Measurements from ENCODE around the gene C1GALT1. TPM values are rescaled to one million over a fixed set of nuclear protein-coding genes. Genes with fewer than 3 reads are reported as not detected.
A peak's percentile ranks its signal among the peaks of the same experiment; 100 is the strongest.

Gene C1GALT1
- total RNA-seq, 1 experiment from 2014 or later = 27.2 TPM

GRCh38 chr7:7177044-7177517 is 5.3 kb upstream of the C1GALT1 start (continued):
- TF ChIP-seq REST (IDR thresholded peaks at IDR 0.05; ENCODE audit: low read depth) (no peak), YY1 (IDR thresholded peaks at IDR 0.05; ENCODE audit: extremely low read depth, insufficient replicate concordance, low read depth, low read length) (peak; percentile 5), FOSL1 (IDR thresholded peaks at IDR 0.05; ENCODE audit: low read depth) (peak; percentile 99), MAX (IDR thresholded peaks at IDR 0.05) (peak; percentile 33; the same call in 1 of the 2 replicates)

GRCh38 chr7:7178081-7178480 is 4.3 kb upstream of the C1GALT1 start:
- Histone ChIP-seq H3K4me1 (ENCODE audit: control insufficient read depth in 1 of 2, insufficient read depth in 2 of 2, low read length in 2 of 2) (peaks cover 35 to 56% of the 10 kb centered on the region in 2 experiments), H3K4me2 (ENCODE audit: low read length) (peak overlapping the region; percentile 80), H3K27me3 (ENCODE audit: insufficient read depth, low read length) (no peaks in the 10 kb centered on the region), H4K20me1 (ENCODE audit: insufficient read depth) (no peaks in the 10 kb centered on the region), H2AFZ (ENCODE audit: low read depth, low read length, poor library complexity, severe bottlenecking) (peak overlapping the region; percentile 59), H3K9me3 (ENCODE audit: control insufficient read depth in 1 of 2, insufficient read depth in 1 of 2, low read depth in 1 of 2, low read length in 2 of 2) (0 out of 4 replicates have a peak, but pooled peaks cover 0 to 3% of the 10 kb centered on the region in 2 experiments), H3K4me3 (replicated peaks in 1 of 2; ENCODE audit: low read depth in 1 of 2, low read length in 2 of 2) (peak overlapping the region in 1 of 2 experiments; percentile 36; a peak in 1 of 4 replicates), H3K9me2 (ENCODE audit: insufficient read depth) (no peaks in the 10 kb centered on the region), H3K79me2 (ENCODE audit: insufficient read depth, low read length) (peaks cover under 1% of the 10 kb centered on the region; the same call in 1 of the 2 replicates), H3K36me3 (ENCODE audit: control insufficient read depth in 1 of 2, insufficient read depth in 2 of 2, low read length in 2 of 2) (no peaks in the 10 kb centered on the region), H3K27ac (ENCODE audit: low read depth, low read length) (no peak overlapping the region), H3K9ac (ENCODE audit: low read length) (peak overlapping the region; percentile 67; the same call in 1 of the 2 replicates)
- ATAC-seq (no peak), DNase-seq (ENCODE audit: low read depth, low spot score) (no peak)
- ChIA-PET RAD21 (ENCODE audit: low non-redundant PET in 1 of 2, low total read pairs in 2 of 2, uncharacterized antibody in 2 of 2, unreplicated experiment in 2 of 2) (interaction anchor here in 1 of 2 experiments (0.7 kb wide), 1 partner anchor 23 kb away, joined by 3 read pairs; no protein-coding TSS in a partner anchor), POLR2A (no interaction called here), CTCF (interaction anchor here (0.8 kb wide), 1 partner anchor 78 kb away, joined by 3 read pairs; no protein-coding TSS in a partner anchor)
- BruUV-seq (replicated peaks) = no TSS peak
- TF ChIP-seq REST (IDR thresholded peaks at IDR 0.05; ENCODE audit: low read depth) = no peak
- no peak for TF ChIP-seq TCF7L2 (IDR thresholded peaks at IDR 0.05; ENCODE audit: borderline replicate concordance, extremely low read depth, insufficient read depth, insufficient read length)
- no peak for TF ChIP-seq SIN3A (IDR thresholded peaks at IDR 0.05; ENCODE audit: low read depth)
- TF ChIP-seq ZFX (IDR thresholded peaks at IDR 0.05) = no peak
- TF ChIP-seq ZBTB33 (IDR thresholded peaks at IDR 0.05; ENCODE audit: extremely low read depth, insufficient replicate concordance, low read length) = no peak
- no peak for TF ChIP-seq SRF (IDR thresholded peaks at IDR 0.05; ENCODE audit: low read depth)
- TF ChIP-seq ATF3 (IDR thresholded peaks at IDR 0.05) = no peak
- no peak for TF ChIP-seq EGR1 (IDR thresholded peaks at IDR 0.05; ENCODE audit: low read depth)
- TF ChIP-seq ZNF274 (IDR thresholded peaks at IDR 0.05; ENCODE audit: low read depth, low read length) = no peak
- TF ChIP-seq POLR2A (IDR thresholded peaks at IDR 0.05; ENCODE audit: borderline replicate concordance, extremely low read depth, insufficient read depth, insufficient read length) = no peak
- TF ChIP-seq EZH2 (IDR thresholded peaks at IDR 0.05) = no peak
- intact Hi-C loops (cut with micrococcal nuclease) = no loop called here

Data from HCT116 (cell line).